ENCODE measurements around the gene APLNR. TPM values are rescaled to one million over a fixed set of nuclear protein-coding genes. Genes with fewer than 3 reads are reported as not detected.

The APLNR gene
- total RNA-seq, 2 experiments from 2014 or later = not detected

- CTCF ChIA-PET (ENCODE audit: unreplicated experiment) = no interaction called here
- no peak for DNase-seq (ENCODE audit: low spot score)
- Histone ChIP-seq H3K9me3 (ENCODE audit: low read length) (0 out of 2 replicates have a peak, but pooled peaks cover 5% of the 10 kb centered on the region), H3K9me2 (ENCODE audit: insufficient read depth, low read length) (no peaks in the 10 kb centered on the region), H3K27ac (ENCODE audit: low read depth, low read length, poor library complexity, severe bottlenecking) (no peak overlapping the region), H4K20me1 (ENCODE audit: insufficient read depth, low read length) (no peaks in the 10 kb centered on the region), H3K79me2 (ENCODE audit: insufficient read depth, low read depth, low read length) (no peaks in the 10 kb centered on the region), H3K4me1 (ENCODE audit: insufficient read depth, low read length, poor library complexity, severe bottlenecking) (no peaks in the 10 kb centered on the region), H2AFZ (ENCODE audit: low read length) (no peak overlapping the region), H3K4me3 (ENCODE audit: low read depth, low read length, poor library complexity, severe bottlenecking) (no peak overlapping the region), H3K4me2 (ENCODE audit: low read length) (no peak overlapping the region), H3K36me3 (ENCODE audit: insufficient read depth, low read length) (no peaks in the 10 kb centered on the region)
- POLR2A ChIA-PET = no interaction called here
- TF ChIP-seq CTCF (conservative IDR thresholded peaks at IDR 0.05; ENCODE audit: low read length) (no peak), EZH2phosphoT487 (IDR thresholded peaks at IDR 0.05; ENCODE audit: borderline replicate concordance, low read depth, low read length) (no peak)
- no TSS peak for BruUV-seq (replicated peaks)
- intact Hi-C loops (cut with micrococcal nuclease; ENCODE audit: unreplicated experiment) = no loop called here
Observed at GRCh38 chr11:57266157-57266556, 29.1 kb upstream of the APLNR start.

- CTCF ChIA-PET (ENCODE audit: unreplicated experiment) = no interaction called here
- Histone ChIP-seq H3K4me1 (ENCODE audit: insufficient read depth, low read length, poor library complexity, severe bottlenecking) (no peaks in the 10 kb centered on the region), H3K79me2 (ENCODE audit: insufficient read depth, low read depth, low read length) (no peaks in the 10 kb centered on the region), H3K9me3 (ENCODE audit: low read length) (0 out of 2 replicates have a peak, but pooled peaks cover 5% of the 10 kb centered on the region), H3K4me2 (ENCODE audit: low read length) (no peak overlapping the region), H3K9me2 (ENCODE audit: insufficient read depth, low read length) (no peaks in the 10 kb centered on the region), H2AFZ (ENCODE audit: low read length) (no peak overlapping the region), H3K36me3 (ENCODE audit: insufficient read depth, low read length) (no peaks in the 10 kb centered on the region), H3K4me3 (ENCODE audit: low read depth, low read length, poor library complexity, severe bottlenecking) (no peak overlapping the region), H3K27ac (ENCODE audit: low read depth, low read length, poor library complexity, severe bottlenecking) (no peak overlapping the region), H4K20me1 (ENCODE audit: insufficient read depth, low read length) (no peaks in the 10 kb centered on the region)
- no TSS peak for BruUV-seq (replicated peaks)
- POLR2A ChIA-PET = no interaction called here
- DNase-seq (ENCODE audit: low spot score) = no peak
- intact Hi-C loops (cut with micrococcal nuclease; ENCODE audit: unreplicated experiment) = no loop called here
- TF ChIP-seq EZH2phosphoT487 (IDR thresholded peaks at IDR 0.05; ENCODE audit: borderline replicate concordance, low read depth, low read length) (no peak), CTCF (conservative IDR thresholded peaks at IDR 0.05; ENCODE audit: low read length) (no peak)
Observed at GRCh38 chr11:57263351-57263750, 26.3 kb upstream of the APLNR start.

GRCh38 chr11:57262157-57262556, 25.1 kb upstream of the APLNR start:
- H3K4me3 ChIP-seq (ENCODE audit: low read depth, low read length, poor library complexity, severe bottlenecking) = no peak overlapping the region
- H3K4me1 ChIP-seq (ENCODE audit: insufficient read depth, low read length, poor library complexity, severe bottlenecking) = no peaks in the 10 kb centered on the region
- no peaks in the 10 kb centered on the region for H3K79me2 ChIP-seq (ENCODE audit: insufficient read depth, low read depth, low read length)
- H3K27ac ChIP-seq (ENCODE audit: low read depth, low read length, poor library complexity, severe bottlenecking) = no peak overlapping the region
- no peaks in the 10 kb centered on the region for H3K36me3 ChIP-seq (ENCODE audit: insufficient read depth, low read length)
- no TSS peak for BruUV-seq (replicated peaks)
- H3K9me2 ChIP-seq (ENCODE audit: insufficient read depth, low read length) = no peaks in the 10 kb centered on the region
- ChIA-PET CTCF (ENCODE audit: unreplicated experiment) (no interaction called here), POLR2A (no interaction called here)
- 0 out of 2 replicates have a peak, but pooled peaks cover 5% of the 10 kb centered on the region for H3K9me3 ChIP-seq (ENCODE audit: low read length)
- intact Hi-C loops (cut with micrococcal nuclease; ENCODE audit: unreplicated experiment) = no loop called here
- no peak overlapping the region for H2AFZ ChIP-seq (ENCODE audit: low read length)
- TF ChIP-seq CTCF (conservative IDR thresholded peaks at IDR 0.05; ENCODE audit: low read length) (no peak), EZH2phosphoT487 (IDR thresholded peaks at IDR 0.05; ENCODE audit: borderline replicate concordance, low read depth, low read length) (no peak)
- H3K4me2 ChIP-seq (ENCODE audit: low read length) = no peak overlapping the region
- no peak for DNase-seq (ENCODE audit: low spot score)
- no peaks in the 10 kb centered on the region for H4K20me1 ChIP-seq (ENCODE audit: insufficient read depth, low read length)
